HG03103 (cell line): ENCODE data around the gene CHRM2.
"Not testable (repeated sequence)": the region's sequence is repeated elsewhere in the genome, so short reads cannot be mapped to it uniquely, and the experiment has no call there.

ENCODE experiments used
- ATAC-seq: cut with Tn5 transposase; IDR thresholded peaks from one replicate; pipeline ENCODE4 v1.9.1; 2021; ENCODE audit warnings: low read depth; ENCODE audit not compliant: unreplicated experiment

CHRM2 gene

GRCh38 chr7:136868496-136869000 lies at the start of gene CHRM2:
CHRM2 (plus strand) TSS chr7:136868652; CDS start chr7:137014866, 146,214 bp downstream.
- ATAC-seq = no peak

- ATAC-seq = not testable (repeated sequence)
Measured at GRCh38 chr7:136831398-136831797, 37.1 kb upstream of the CHRM2 start.

- no peak for ATAC-seq
Measured at GRCh38 chr7:136845899-136846465, 22.5 kb upstream of the CHRM2 start.

- no peak for ATAC-seq
Measured at GRCh38 chr7:136847858-136848257, 20.6 kb upstream of the CHRM2 start.

- no peak for ATAC-seq
Measured at GRCh38 chr7:136853654-136854053, 14.8 kb upstream of the CHRM2 start.

- ATAC-seq = no peak
Measured at GRCh38 chr7:136857573-136857972, 10.9 kb upstream of the CHRM2 start.

- no peak for ATAC-seq
Measured at GRCh38 chr7:136859803-136860202, 8.6 kb upstream of the CHRM2 start.

GRCh38 chr7:136865236-136865635 lies 3.2 kb upstream of the CHRM2 start:
- no peak for ATAC-seq

- no peak for ATAC-seq
Measured at GRCh38 chr7:136865777-136866176, 2.7 kb upstream of the CHRM2 start.

GRCh38 chr7:136869001-136869961 lies 829 bp downstream of the CHRM2 start:
- no peak for ATAC-seq

- ATAC-seq = no peak
Measured at GRCh38 chr7:136869991-136870865, 1.8 kb downstream of the CHRM2 start.

- no peak for ATAC-seq
Measured at GRCh38 chr7:136870866-136871487, 2.5 kb downstream of the CHRM2 start.

GRCh38 chr7:136874393-136875032 lies 6.1 kb downstream of the CHRM2 start:
- ATAC-seq = no peak

- ATAC-seq = no peak
Measured at GRCh38 chr7:136877509-136877908, 9.1 kb downstream of the CHRM2 start.

GRCh38 chr7:136877990-136878389 lies 9.5 kb downstream of the CHRM2 start:
- no peak for ATAC-seq

- no peak for ATAC-seq
Measured at GRCh38 chr7:136878878-136879277, 10.4 kb downstream of the CHRM2 start.

- no peak for ATAC-seq
Measured at GRCh38 chr7:136883046-136883445, 14.6 kb downstream of the CHRM2 start.

- no peak for ATAC-seq
Measured at GRCh38 chr7:136884492-136884891, 16.0 kb downstream of the CHRM2 start.

GRCh38 chr7:136887317-136887716 lies 18.9 kb downstream of the CHRM2 start:
- no peak for ATAC-seq

- no peak for ATAC-seq
Measured at GRCh38 chr7:136890399-136890798, 21.9 kb downstream of the CHRM2 start.
